ENCODE data around the gene KCTD14. TPM values are rescaled to one million over a fixed set of nuclear protein-coding genes. Genes with fewer than 3 reads are reported as not detected.

Gene KCTD14
- total and polyA plus RNA-seq, 2 of the 4 experiments (the other 2 are of a cell fraction): 0.90 to 0.97 TPM

- BruUV-seq (replicated peaks): TSS peak; percentile 92
These were observed 17.0 kb upstream of the KCTD14 start for GRCh38 chr11:78039919-78040671.

More at GRCh38 chr11:78039919-78040671, 17.0 kb upstream of the KCTD14 start:
- no peaks in the 10 kb centered on the region for H3K36me3 ChIP-seq (ENCODE audit: control insufficient read depth, insufficient read depth, low read length)
- peak overlapping the region; percentile 82 for H3K9ac ChIP-seq (ENCODE audit: low read depth, low read length)
- H4K91ac ChIP-seq (ENCODE audit: insufficient read depth, low read depth, low read length): peak overlapping the region; percentile 98
- peak overlapping the region; percentile 93 to 98 for H4K8ac ChIP-seq (ENCODE audit: low read depth in 2 of 2, low read length in 2 of 2)
- H3K14ac ChIP-seq (replicated peaks; ENCODE audit: low read depth, low read length): peak overlapping the region; percentile 99
- peak; percentile 85 for DNase-seq
- H4K20me1 ChIP-seq (ENCODE audit: insufficient read depth, low read length): no peaks in the 10 kb centered on the region
- intact Hi-C loops (cut with micrococcal nuclease) (no loop called here), in situ Hi-C loops (cut with MboI; ENCODE audit: low sequenced_read_pairs) (no loop called here), dilution Hi-C loops (cut with HindIII; ENCODE audit: low sequenced_read_pairs, unreplicated experiment) (no loop called here)
- no peak overlapping the region; the same call in 1 of the 2 replicates for H3K4me3 ChIP-seq (ENCODE audit: insufficient read depth, low read depth, low read length)
- H3K4me2 ChIP-seq (ENCODE audit: low read depth, low read length): peak overlapping the region; percentile 34
- H3K18ac ChIP-seq (ENCODE audit: low read depth, low read length): peak overlapping the region; percentile 78
- ATAC-seq (ENCODE audit: low read depth): peak; percentile 77
- peak overlapping the region; percentile 61 for H4K5ac ChIP-seq (ENCODE audit: low read depth, low read length)
- peak overlapping the region; percentile 94 for H2BK15ac ChIP-seq (ENCODE audit: low read depth, low read length)
- peaks cover 9% of the 10 kb centered on the region for H3K4me1 ChIP-seq (ENCODE audit: control insufficient read depth, insufficient read depth, low read length)
- TF ChIP-seq NFE2L2 (IDR thresholded peaks at IDR 0.05; ENCODE audit: low read depth, low read length) (no peak), MAZ (IDR thresholded peaks at IDR 0.05; ENCODE audit: borderline replicate concordance, low read depth, low read length) (peak; percentile 43; the same call in 1 of the 2 replicates), FOS (IDR thresholded peaks at IDR 0.05; ENCODE audit: low read depth, low read length) (peak; percentile 59; the same call in 1 of the 2 replicates)
- peak overlapping the region; percentile 98 for H2BK120ac ChIP-seq (ENCODE audit: low read depth, low read length)
- ChIA-PET CTCF (interaction anchor here (0.6 kb wide), 1 partner anchor 525 kb away, joined by 4 read pairs; no protein-coding TSS in a partner anchor), POLR2A (ENCODE audit: unreplicated experiment) (interaction anchor here (0.6 to 1.2 kb wide), 3 partner anchors 10 to 256 kb away, joined by 3 to 4 read pairs (median 3); no protein-coding TSS in a partner anchor)
- H2AFZ ChIP-seq (replicated peaks; ENCODE audit: low read length, poor library complexity): peak overlapping the region; percentile 76
- H3K9me3 ChIP-seq (ENCODE audit: control insufficient read depth, insufficient read depth, low read length): no peaks in the 10 kb centered on the region
- H2BK5ac ChIP-seq (ENCODE audit: low read depth, low read length, poor library complexity, severe bottlenecking): peak overlapping the region; percentile 96
- H2BK20ac ChIP-seq (ENCODE audit: low read depth, low read length): peak overlapping the region; percentile 97
- peak overlapping the region; percentile 98 for H3K23ac ChIP-seq (ENCODE audit: low read depth, low read length)
- peaks cover 0 to 10% of the 10 kb centered on the region in 2 experiments; a peak in 2 of 4 replicates for H3K79me1 ChIP-seq (ENCODE audit: low read depth in 1 of 2, low read length in 2 of 2)
- no peak overlapping the region for H2AK9ac ChIP-seq (replicated peaks; ENCODE audit: low read depth, low read length, poor library complexity)
- peak overlapping the region; percentile 96 for H3K27ac ChIP-seq (ENCODE audit: insufficient read depth, low read length)
- peak overlapping the region; percentile 98 for H3K56ac ChIP-seq (ENCODE audit: extremely low read depth, insufficient read depth, low read length)
- H3K4ac ChIP-seq (ENCODE audit: low read depth, low read length): peak overlapping the region; percentile 99
- peak overlapping the region; percentile 78 for H2AK5ac ChIP-seq (ENCODE audit: low read depth, low read length)
- peaks cover 14% of the 10 kb centered on the region; the same call in 1 of the 2 replicates for H3K9me1 ChIP-seq (ENCODE audit: insufficient read depth, low read length)
- H3K27me3 ChIP-seq (ENCODE audit: control insufficient read depth, insufficient read depth, low read length): no peaks in the 10 kb centered on the region
- 0% methylated on average over 1 of the region's 7 CpGs; no CpG with 5 or more reads in 1 of the 2 experiments for WGBS, 2 experiments (ENCODE audit: extremely low coverage in 2 of 2, insufficient read length in 1 of 2)
